Lower leg skin (tissue), 4 donors: Measurements from ENCODE around the gene WDPCP. TPM values are rescaled to one million over a fixed set of nuclear protein-coding genes. Genes with fewer than 3 reads are reported as not detected.

ENCODE experiments used
- DNase-seq, 2 donors: peaks; one replicate each; pipeline ENCODE4 v3.0.0-alpha.2; 2019; ENCODE audit warnings: low spot score in 2 of 2
- H3K4me3 ChIP-seq: fragments of 200-600 bp; sonication (generic); 2 replicates; pipeline ENCODE4 v1.5.1; 2017; ENCODE audit warnings: mild to moderate bottlenecking, low read depth; ENCODE audit not compliant: poor library complexity, severe bottlenecking
- CTCF ChIP-seq, 3 donors: fragments of 450-650 bp; IDR thresholded peaks; one replicate each; pipeline ENCODE4 v1.5.1; 2016; ENCODE audit warnings: antibody characterized with exemption in 3 of 3, mild to moderate bottlenecking in 3 of 3, moderate library complexity in 2 of 3
- POLR2A ChIP-seq, 2 donors: fragments of 450-650 bp; IDR thresholded peaks; one replicate each; pipeline ENCODE4 v1.6.1; 2016 to 2017; ENCODE audit warnings: antibody characterized with exemption in 2 of 2, mild to moderate bottlenecking in 1 of 2, moderate library complexity in 1 of 2
- WGBS, 2 donors: methylation state at CpG; one replicate each; pipeline ENCODE4 v1.1.5; 2018; 5-methylcytosine and 5-hydroxymethylcytosine counted together
- intact Hi-C: fragments of 100-400 bp; cut with DNase I; formaldehyde crosslinking; loops from one replicate; pipeline ENCODE4 v1.15.0; 2023; ENCODE audit warnings: low total_unique reads
- total RNA-seq, 4 donors: library from RNA; depleted of rRNA; stranded (reverse); fragments of >200 nt; gene quantifications; one replicate each; pipeline ENCODE4 v1.1.0, GENCODE V29; 2016

WDPCP gene
- total RNA-seq, 4 donors from 2014 or later: 4.5 to 10.2 (median 5.5) TPM

GRCh38 chr2:63622751-63623150 lies 34.5 kb upstream of the WDPCP start:
- 95 to 97% methylated on average over 23 to 31 of the region's 31 CpGs for WGBS, 2 donors
- DNase-seq: no peak
- no peak overlapping the region for H3K4me3 ChIP-seq
- intact Hi-C loops: no loop called here
- no peak for TF ChIP-seq CTCF (IDR thresholded peaks at IDR 0.05)

- no peak for DNase-seq
- TF ChIP-seq POLR2A (IDR thresholded peaks at IDR 0.05) (no peak), CTCF (IDR thresholded peaks at IDR 0.05) (no peak)
- WGBS, 2 donors: 96 to 97% methylated on average over 2 of the region's 2 CpGs
- intact Hi-C loops: no loop called here
- no peak overlapping the region for H3K4me3 ChIP-seq
These were observed 31.1 kb upstream of the WDPCP start for GRCh38 chr2:63619328-63619727.

GRCh38 chr2:63617366-63617765 lies 29.1 kb upstream of the WDPCP start:
- intact Hi-C loops: no loop called here
- WGBS, 2 donors: 73 to 82% methylated on average over 1 of the region's 1 CpG

GRCh38 chr2:63614983-63615945 lies 27.0 kb upstream of the WDPCP start:
- no peak for DNase-seq
- 42 to 48% methylated on average over 9 of the region's 9 CpGs for WGBS, 2 donors
- no peak for TF ChIP-seq CTCF (IDR thresholded peaks at IDR 0.05)
- TF ChIP-seq POLR2A (IDR thresholded peaks at IDR 0.05): no peak
- H3K4me3 ChIP-seq: no peak overlapping the region
- intact Hi-C loops: no loop called here

More at GRCh38 chr2:63617366-63617765, 29.1 kb upstream of the WDPCP start:
- H3K4me3 ChIP-seq: no peak overlapping the region
- TF ChIP-seq POLR2A (IDR thresholded peaks at IDR 0.05): no peak
- no peak for TF ChIP-seq CTCF (IDR thresholded peaks at IDR 0.05)
- no peak for DNase-seq

GRCh38 chr2:63614448-63614968 lies 26.2 kb upstream of the WDPCP start:
- 54 to 62% methylated on average over 2 of the region's 2 CpGs for WGBS, 2 donors
- no peak for DNase-seq
- H3K4me3 ChIP-seq: no peak overlapping the region
- intact Hi-C loops: no loop called here
- TF ChIP-seq POLR2A (IDR thresholded peaks at IDR 0.05) (no peak), CTCF (IDR thresholded peaks at IDR 0.05) (no peak)
